Measurements from ENCODE around the gene DEFB119.

- TF ChIP-seq, protein P1, sequence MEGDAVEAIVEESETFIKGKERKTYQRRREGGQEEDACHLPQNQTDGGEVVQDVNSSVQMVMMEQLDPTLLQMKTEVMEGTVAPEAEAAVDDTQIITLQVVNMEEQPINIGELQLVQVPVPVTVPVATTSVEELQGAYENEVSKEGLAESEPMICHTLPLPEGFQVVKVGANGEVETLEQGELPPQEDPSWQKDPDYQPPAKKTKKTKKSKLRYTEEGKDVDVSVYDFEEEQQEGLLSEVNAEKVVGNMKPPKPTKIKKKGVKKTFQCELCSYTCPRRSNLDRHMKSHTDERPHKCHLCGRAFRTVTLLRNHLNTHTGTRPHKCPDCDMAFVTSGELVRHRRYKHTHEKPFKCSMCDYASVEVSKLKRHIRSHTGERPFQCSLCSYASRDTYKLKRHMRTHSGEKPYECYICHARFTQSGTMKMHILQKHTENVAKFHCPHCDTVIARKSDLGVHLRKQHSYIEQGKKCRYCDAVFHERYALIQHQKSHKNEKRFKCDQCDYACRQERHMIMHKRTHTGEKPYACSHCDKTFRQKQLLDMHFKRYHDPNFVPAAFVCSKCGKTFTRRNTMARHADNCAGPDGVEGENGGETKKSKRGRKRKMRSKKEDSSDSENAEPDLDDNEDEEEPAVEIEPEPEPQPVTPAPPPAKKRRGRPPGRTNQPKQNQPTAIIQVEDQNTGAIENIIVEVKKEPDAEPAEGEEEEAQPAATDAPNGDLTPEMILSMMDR (IDR thresholded peaks at IDR 0.05), result no peak
- TF ChIP-seq POLR2A (IDR thresholded peaks at IDR 0.05), result no peak
Measured at GRCh38 chr20:31363295-31363694, 27.1 kb downstream of the DEFB119 start.
